K562 (cell line): ENCODE results near the gene SREBF1. TPM values are rescaled to one million over a fixed set of nuclear protein-coding genes. Genes with fewer than 3 reads are reported as not detected.

Source experiments
- ATAC-seq: fragments of 200-7000 bp; cut with Tn5 transposase; 3 replicates; pipeline ENCODE4 v1.9.1; 2020; ENCODE audit warnings: moderate library complexity
- BruUV-seq: library from RNA; stranded (reverse); fragments of 400-500 nt; replicated peaks from 2 replicates; lab custom pipeline; 2021; lab: Mats Ljungman, UMichigan
- CTCF ChIA-PET: fragments of 300-600 bp; formaldehyde crosslinking; extraction: SDS; loops from one replicate; lab custom pipeline; 2021; ENCODE audit warnings: low intra/inter-chr PET ratio; lab: Yijun Ruan, JAX
- POLR2A ChIA-PET: fragments of 300-600, 350-650 bp; sonication (Branson Sonifier 250); formaldehyde crosslinking; extraction: SDS; loops from one replicate; lab custom pipeline; 2021; ENCODE audit warnings: antibody characterized with exemption, inconsistent platforms; lab: Yijun Ruan, JAX
- DNase-seq, 4 experiments: peaks; one replicate each; pipeline versions ENCODE4 v3.0.0 to v3.0.0-alpha.2; 2011 to 2018; ENCODE audit warnings: low spot score in 3 of 4, mixed read lengths in 3 of 4; ENCODE audit errors: extremely low read depth in 1 of 4
- FAIRE-seq: peaks from 2 replicates; lab custom pipeline; 2011; peaks lifted over from hg19 to GRCh38; lab: Jason Lieb, UNC
- H2AFZ ChIP-seq: 2 replicates; pipeline ENCODE4 v1.6.0; 2011; ENCODE audit warnings: low read depth, low read length, control low read depth, inconsistent platforms
- H3K27ac ChIP-seq: fragments of 200-600 bp; 3 replicates; pipeline ENCODE4 v1.8.0; 2011; ENCODE audit warnings: low read depth, mild to moderate bottlenecking, control low read depth, inconsistent platforms, low read length, moderate library complexity, mixed read lengths; ENCODE audit errors: extremely low read depth
- H3K27me3 ChIP-seq, 2 experiments: fragments of 300-600 bp in 1 of 2; 2 replicates in 1 of 2; 3 replicates in 1 of 2; pipeline versions ENCODE4 v1.6.0 to v1.8.0; 2011; ENCODE audit warnings: inconsistent platforms in 2 of 2, low read length in 2 of 2, mild to moderate bottlenecking in 1 of 2, mixed read lengths in 1 of 2, moderate library complexity in 1 of 2; ENCODE audit not compliant: control insufficient read depth in 2 of 2, insufficient read depth in 2 of 2
- H3K36me3 ChIP-seq: fragments of 300-600 bp; 3 replicates; pipeline ENCODE4 v1.8.0; 2011; ENCODE audit warnings: mild to moderate bottlenecking, low read length, inconsistent platforms; ENCODE audit not compliant: control insufficient read depth, insufficient read depth
- H3K4me1 ChIP-seq, 2 experiments: fragments of 200-600 bp in 1 of 2; replicated peaks in 1 of 2; 2 replicates in 1 of 2; 3 replicates in 1 of 2; pipeline versions ENCODE4 v1.5.1 to v1.8.0; 2011; ENCODE audit warnings: inconsistent platforms in 2 of 2, low read length in 2 of 2, mild to moderate bottlenecking in 1 of 2, mixed read lengths in 1 of 2, moderate library complexity in 1 of 2; ENCODE audit not compliant: control insufficient read depth in 2 of 2, insufficient read depth in 2 of 2
- H3K4me2 ChIP-seq: 2 replicates; pipeline ENCODE4 v1.6.1; 2011; ENCODE audit warnings: low read length, control low read depth, inconsistent platforms, mixed read lengths; ENCODE audit not compliant: insufficient read depth
- H3K4me3 ChIP-seq: fragments of 200-600 bp; sonication (generic), shearing (Covaris generic); 2 replicates; pipeline ENCODE4 v1.5.1; 2016; ENCODE audit warnings: control low read depth, inconsistent platforms
- H3K79me2 ChIP-seq: fragments of 200-600 bp; 3 replicates; pipeline ENCODE4 v1.8.0; 2011; ENCODE audit warnings: low read length, inconsistent platforms; ENCODE audit not compliant: control insufficient read depth, insufficient read depth
- H3K9ac ChIP-seq, 2 experiments: 2 replicates each; pipeline versions ENCODE4 v1.6.0 to v1.6.1; 2011; ENCODE audit warnings: low read depth in 2 of 2, low read length in 2 of 2, control low read depth in 1 of 2, inconsistent platforms in 1 of 2, mild to moderate bottlenecking in 1 of 2, mixed read lengths in 1 of 2; ENCODE audit not compliant: insufficient read depth in 1 of 2
- H3K9me1 ChIP-seq: one replicate; pipeline ENCODE4 v1.6.0; 2011; ENCODE audit warnings: inconsistent platforms, mild to moderate bottlenecking, low read length, moderate library complexity; ENCODE audit not compliant: control insufficient read depth, insufficient read depth
- H3K9me3 ChIP-seq: replicated peaks from 2 replicates; pipeline ENCODE4 v1.5.1; 2011; ENCODE audit warnings: low read depth, low read length, inconsistent platforms; ENCODE audit not compliant: control insufficient read depth, insufficient read depth
- H4K20me1 ChIP-seq: replicated peaks from 2 replicates; pipeline ENCODE4 v1.6.1; 2011; ENCODE audit warnings: low read length, inconsistent platforms, mixed read lengths; ENCODE audit not compliant: control insufficient read depth, insufficient read depth
- AFF4 ChIP-seq: sonication (generic); formaldehyde crosslinking; IDR thresholded peaks from 2 replicates; pipeline ENCODE4 v1.8.0; 2023; ENCODE audit warnings: mild to moderate bottlenecking, missing genetic modification reagents
- CREB5 ChIP-seq: fragments of 250-450 bp; sonication (Bioruptor Pico); IDR thresholded peaks from 2 replicates; pipeline ENCODE4 v1.5.0; 2020; ENCODE audit warnings: mild to moderate bottlenecking
- FOXA1 ChIP-seq: fragments of 450-650 bp; IDR thresholded peaks from 2 replicates; pipeline ENCODE4 v1.6.1; 2016; ENCODE audit warnings: mild to moderate bottlenecking, borderline replicate concordance
- HIVEP1 ChIP-seq: fragments of 250-450 bp; sonication (Bioruptor Pico); IDR thresholded peaks from 2 replicates; pipeline ENCODE4 v1.4.0; 2020; ENCODE audit warnings: mild to moderate bottlenecking
- HSF4 ChIP-seq: fragments of 250-450 bp; sonication (Bioruptor Pico); IDR thresholded peaks from 2 replicates; pipeline ENCODE4 v2.1.2; 2022; ENCODE audit warnings: mild to moderate bottlenecking, moderate library complexity, borderline replicate concordance
- POLR2A ChIP-seq: fragments of 450-650 bp; conservative IDR thresholded peaks from 2 replicates; pipeline ENCODE4 v1.6.1; 2016
- POLR2AphosphoS2 ChIP-seq: IDR thresholded peaks from 2 replicates; pipeline ENCODE4 v1.6.1; 2012; ENCODE audit warnings: low read length, improper control_type of control experiment
- RBM17 ChIP-seq: fragments of 200-400 bp; formaldehyde crosslinking; IDR thresholded peaks from 2 replicates; pipeline ENCODE4 v1.6.1; 2017; ENCODE audit warnings: low read depth, mild to moderate bottlenecking, low read length, borderline replicate concordance
- SLC30A9 ChIP-seq: fragments of 250-450 bp; sonication (Bioruptor Pico); IDR thresholded peaks from 2 replicates; pipeline ENCODE4 v1.8.0; 2022; ENCODE audit warnings: mild to moderate bottlenecking, moderate library complexity
- SUPT5H ChIP-seq: fragments of 450-650 bp; IDR thresholded peaks from 2 replicates; pipeline ENCODE4 v1.6.1; 2016
- THRB ChIP-seq: fragments of 450-650 bp; formaldehyde crosslinking; conservative IDR thresholded peaks from 2 replicates; pipeline ENCODE4 v1.4.0; 2022; ENCODE audit warnings: mild to moderate bottlenecking, missing genetic modification characterization
- ZNF780A ChIP-seq: fragments of 250-450 bp; sonication (Bioruptor Pico); IDR thresholded peaks from 2 replicates; pipeline ENCODE4 v1.5.0; 2021; ENCODE audit warnings: mild to moderate bottlenecking
- WGBS: fragments of 100-300 bp; shearing (Covaris generic); methylation state at CpG from one replicate; pipeline ENCODE4 v1.1.6; 2016; ENCODE audit warnings: low coverage, mixed read lengths; ENCODE audit not compliant: insufficient coverage; ENCODE audit errors: missing lambda C conversion rate; 5-methylcytosine and 5-hydroxymethylcytosine counted together
- in situ Hi-C: fragments of 300-500 bp; cut with MboI; formaldehyde crosslinking; loops from 4 replicates; pipeline ENCODE4 v1.15.0; 2018; ENCODE audit warnings: inconsistent platforms, mixed read lengths
- intact Hi-C: fragments of 100-400 bp; cut with micrococcal nuclease; formaldehyde crosslinking; loops from 2 replicates; pipeline ENCODE4 v1.14.2; 2022
- polyA plus RNA-seq, 8 experiments: library from polyadenylated mRNA; depleted of rRNA in 4 of 8; stranded (reverse) in 5 of 8; unstranded in 3 of 8; fragments of >200 nt; fragmentation: Nextera tagmentation in 2 of 8; fragmentation: Illumina TruSeq in 1 of 8; extraction: Ambion mirVana in 2 of 8; extraction: Trizol in 1 of 8; gene quantifications; 2 replicates each; pipeline versions ENCODE4 v1.2.1 to v1.2.3, GENCODE V29; 2011 to 2014; ENCODE audit warnings: inconsistent platforms in 1 of 8, missing spikeins in 1 of 8
- total RNA-seq, 7 experiments: library from RNA; depleted of rRNA in 6 of 7; stranded (reverse); fragments of >200 nt in 6 of 7; fragmentation: Illumina TruSeq in 2 of 7; extraction: Trizol in 2 of 7; gene quantifications; 2 replicates each; pipeline versions ENCODE4 v1.2.1 to v1.2.3, GENCODE V29; 2011 to 2021; ENCODE audit warnings: low replicate concordance in 1 of 7

SREBF1 gene
- total and polyA plus RNA-seq, 9 of the 15 experiments (the other 6 are each of a cell fraction or from before 2014, with no cell fraction given): 1.6 to 169 (median 69.4) TPM

GRCh38 chr17:17811381-17812210 is 25.2 kb downstream of the SREBF1 start:
- no peaks in the 10 kb centered on the region for H3K27me3 ChIP-seq
- TF ChIP-seq RBM17: no peak
- no peak for TF ChIP-seq FOXA1
- TF ChIP-seq ZNF780A (CRISPR knock-in tag): no peak
- peak; percentile 20; the same call in 1 of the 2 replicates for TF ChIP-seq SUPT5H
- TF ChIP-seq POLR2A: peak; percentile 40; the same call in 1 of the 2 replicates
- TF ChIP-seq HIVEP1 (CRISPR knock-in tag): no peak
- 0 out of 2 replicates have a peak, but pooled peaks have one; percentile 6 for TF ChIP-seq THRB (CRISPR knock-in tag)
- TF ChIP-seq POLR2AphosphoS2: peak; percentile 42; the same call in 1 of the 2 replicates
- 0 out of 2 replicates have a peak, but pooled peaks have one; percentile 11 for TF ChIP-seq AFF4
- no peak for TF ChIP-seq SLC30A9 (CRISPR knock-in tag)
- no peak for TF ChIP-seq CREB5 (CRISPR knock-in tag)
- no peak for TF ChIP-seq HSF4
- H3K9me1 ChIP-seq: no peaks in the 10 kb centered on the region
- peaks cover 62% of the 10 kb centered on the region; the same call in 2 of the 3 replicates for H3K36me3 ChIP-seq
- DNase-seq: peak in 2 of 4 experiments; percentile 23 to 31
- H3K4me2 ChIP-seq: no peak overlapping the region
- ATAC-seq: peak; percentile 5; the same call in 2 of the 3 replicates
- in situ Hi-C loops: no loop called here
- H3K4me1 ChIP-seq: peaks cover 6 to 80% of the 10 kb centered on the region in 2 experiments; a peak in 4 of 5 replicates
- ChIA-PET CTCF (interaction anchor here (2.9 kb wide), 1 partner anchor 49 kb away, joined by 24 read pairs; no protein-coding TSS in a partner anchor), POLR2A (interaction anchor here (0.6 to 1.7 kb wide), 6 partner anchors 9 to 139 kb away, joined by 3 to 7 read pairs (median 4); no protein-coding TSS in a partner anchor)
- H3K79me2 ChIP-seq: peaks cover 3% of the 10 kb centered on the region; the same call in 1 of the 3 replicates
- no peak overlapping the region for H2AFZ ChIP-seq
- intact Hi-C loops: loop anchor here (1.0 kb wide), 1 partner anchor 49 kb away; no protein-coding TSS in a partner anchor
- H3K27ac ChIP-seq: peak overlapping the region; percentile 71; the same call in 2 of the 3 replicates
- H3K4me3 ChIP-seq: no peak overlapping the region
- no peak for FAIRE-seq
- peaks cover 6% of the 10 kb centered on the region for H4K20me1 ChIP-seq
- no TSS peak for BruUV-seq
- WGBS: 78% methylated on average over 9 of the region's 15 CpGs
- H3K9me3 ChIP-seq: no peaks in the 10 kb centered on the region
- no peak overlapping the region for H3K9ac ChIP-seq
